HEK293T (cell line): ENCODE results near the gene RNF187.

Source experiments
- BHLHE40 ChIP-seq: fragments of 450-650 bp; IDR thresholded peaks from 2 replicates; pipeline ENCODE4 v1.6.1; 2016; ENCODE audit warnings: mild to moderate bottlenecking, moderate library complexity, borderline replicate concordance
- CTBP1 ChIP-seq: fragments of 450-650 bp; IDR thresholded peaks from 2 replicates; pipeline ENCODE4 v1.6.1; 2016; ENCODE audit warnings: borderline replicate concordance
- ELF4 ChIP-seq: fragments of 450-650 bp; IDR thresholded peaks from 2 replicates; pipeline ENCODE4 v1.6.1; 2017; ENCODE audit warnings: antibody characterized with exemption
- FOXA1 ChIP-seq: fragments of 450-650 bp; IDR thresholded peaks from 2 replicates; pipeline ENCODE4 v1.6.1; 2016; ENCODE audit warnings: mild to moderate bottlenecking
- FOXK2 ChIP-seq: fragments of 450-650 bp; IDR thresholded peaks from 2 replicates; pipeline ENCODE4 v1.6.1; 2016; ENCODE audit warnings: mild to moderate bottlenecking
- FOXM1 ChIP-seq: fragments of 450-650 bp; IDR thresholded peaks from 2 replicates; pipeline ENCODE4 v1.6.1; 2017; ENCODE audit warnings: mild to moderate bottlenecking, borderline replicate concordance
- HDGF ChIP-seq: fragments of 450-650 bp; IDR thresholded peaks from 2 replicates; pipeline ENCODE4 v1.6.1; 2017; ENCODE audit warnings: antibody characterized with exemption, borderline replicate concordance
- NFRKB ChIP-seq: fragments of 450-650 bp; IDR thresholded peaks from 2 replicates; pipeline ENCODE4 v1.6.1; 2016; ENCODE audit warnings: mild to moderate bottlenecking, moderate library complexity
- SP1 ChIP-seq: fragments of 450-650 bp; IDR thresholded peaks from 2 replicates; pipeline ENCODE4 v1.6.1; 2017
- SUZ12 ChIP-seq: fragments of 450-650 bp; IDR thresholded peaks from 2 replicates; pipeline ENCODE4 v1.6.1; 2016; ENCODE audit warnings: mild to moderate bottlenecking
- TARDBP ChIP-seq: fragments of 450-650 bp; IDR thresholded peaks from 2 replicates; pipeline ENCODE4 v1.6.1; 2016
- ZNF384 ChIP-seq: fragments of 450-650 bp; IDR thresholded peaks from 2 replicates; pipeline ENCODE4 v1.6.1; 2016
- TF ChIP-seq, protein P1 (sequence below): fragments of 450-650 bp; IDR thresholded peaks from 2 replicates; pipeline ENCODE4 v1.6.1; 2016

DNA sequence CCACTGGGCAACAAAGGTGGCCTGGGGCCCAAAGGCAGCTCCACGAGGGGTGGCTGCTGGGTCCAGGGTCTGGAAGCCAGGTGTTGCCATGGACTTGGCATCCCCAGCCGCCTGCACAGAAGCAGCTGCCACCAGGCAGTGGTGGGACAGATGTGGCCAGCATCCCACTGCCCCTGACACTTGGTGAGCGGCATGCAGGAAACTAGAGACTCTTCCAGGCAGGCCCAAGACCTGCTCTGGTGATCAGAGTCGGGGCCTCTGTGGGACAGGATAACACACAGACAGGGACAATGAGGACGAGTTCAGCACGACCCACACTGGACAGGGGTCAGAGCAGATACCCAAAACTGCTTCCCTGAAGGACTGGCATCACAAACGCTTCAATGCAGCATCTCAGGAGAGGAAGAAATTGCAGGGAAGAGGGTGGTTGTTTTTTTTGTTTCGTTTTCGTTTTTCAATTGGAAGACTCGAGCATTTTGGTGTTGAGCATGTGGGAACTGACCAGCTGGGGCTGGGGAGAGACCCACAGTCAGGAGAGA, 34.1 kb upstream of the RNF187 start:
- TF ChIP-seq ZNF384: no peak
- TF ChIP-seq, protein P1, sequence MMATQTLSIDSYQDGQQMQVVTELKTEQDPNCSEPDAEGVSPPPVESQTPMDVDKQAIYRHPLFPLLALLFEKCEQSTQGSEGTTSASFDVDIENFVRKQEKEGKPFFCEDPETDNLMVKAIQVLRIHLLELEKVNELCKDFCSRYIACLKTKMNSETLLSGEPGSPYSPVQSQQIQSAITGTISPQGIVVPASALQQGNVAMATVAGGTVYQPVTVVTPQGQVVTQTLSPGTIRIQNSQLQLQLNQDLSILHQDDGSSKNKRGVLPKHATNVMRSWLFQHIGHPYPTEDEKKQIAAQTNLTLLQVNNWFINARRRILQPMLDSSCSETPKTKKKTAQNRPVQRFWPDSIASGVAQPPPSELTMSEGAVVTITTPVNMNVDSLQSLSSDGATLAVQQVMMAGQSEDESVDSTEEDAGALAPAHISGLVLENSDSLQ: no peak
- TF ChIP-seq FOXA1: no peak
- TF ChIP-seq HDGF: no peak
- TF ChIP-seq FOXK2: no peak
- TF ChIP-seq BHLHE40: no peak
- TF ChIP-seq TARDBP: no peak
- no peak for TF ChIP-seq SUZ12
- no peak for TF ChIP-seq SP1
- no peak for TF ChIP-seq ELF4
- no peak for TF ChIP-seq NFRKB
- no peak for TF ChIP-seq FOXM1
- TF ChIP-seq CTBP1: no peak
